GM23338 (cell line): ENCODE data around the gene CDK14. TPM values are rescaled to one million over a fixed set of nuclear protein-coding genes. Genes with fewer than 3 reads are reported as not detected.

Source experiments
- ATAC-seq: fragments of 200-7000 bp; cut with Tn5 transposase; 3 replicates; pipeline ENCODE4 v1.9.1; 2020
- DNase-seq: peaks from one replicate; pipeline ENCODE4 v3.0.0-alpha.2; 2015; ENCODE audit warnings: low spot score
- H2AFZ ChIP-seq: fragments of 200-600 bp; sonication (generic); 2 replicates; pipeline ENCODE4 v1.8.0; 2016; ENCODE audit warnings: antibody characterized with exemption, mild to moderate bottlenecking, moderate library complexity
- H3F3A ChIP-seq: fragments of 200-600 bp; sonication (generic); replicated peaks from 2 replicates; pipeline ENCODE4 v1.8.0; 2017; ENCODE audit warnings: antibody characterized with exemption, mixed run types, low read depth
- H3K27ac ChIP-seq: fragments of 200-600 bp; sonication (generic); 2 replicates; pipeline ENCODE4 v1.6.1; 2016; ENCODE audit warnings: low read depth
- H3K27me3 ChIP-seq: fragments of 200-600 bp; sonication (generic); 2 replicates; pipeline ENCODE4 v1.8.0; 2016; ENCODE audit warnings: mild to moderate bottlenecking, mixed run types, moderate library complexity; ENCODE audit not compliant: insufficient read depth
- H3K36me3 ChIP-seq: fragments of 200-600 bp; sonication (generic); 2 replicates; pipeline ENCODE4 v1.8.0; 2016; ENCODE audit warnings: mild to moderate bottlenecking; ENCODE audit not compliant: insufficient read depth
- H3K4me1 ChIP-seq: fragments of 200-600 bp; sonication (generic); 2 replicates; pipeline ENCODE4 v1.8.0; 2016; ENCODE audit warnings: mild to moderate bottlenecking, moderate library complexity; ENCODE audit not compliant: insufficient read depth
- H3K4me2 ChIP-seq: fragments of 200-600 bp; sonication (generic); 2 replicates; pipeline ENCODE4 v1.7.1; 2017; ENCODE audit warnings: mixed run types
- H3K4me3 ChIP-seq: fragments of 200-600 bp; sonication (generic); 2 replicates; pipeline ENCODE4 v1.6.1; 2016; ENCODE audit warnings: mixed run types
- H3K79me2 ChIP-seq: fragments of 200-600 bp; sonication (generic); replicated peaks from 2 replicates; pipeline ENCODE4 v1.8.0; 2017; ENCODE audit warnings: mild to moderate bottlenecking; ENCODE audit not compliant: insufficient read depth
- H3K9me2 ChIP-seq: fragments of 200-600 bp; sonication (generic); 2 replicates; pipeline ENCODE4 v1.8.0; 2017; ENCODE audit not compliant: insufficient read depth
- H4K20me1 ChIP-seq: fragments of 200-600 bp; sonication (generic); replicated peaks from 2 replicates; pipeline ENCODE4 v1.8.0; 2017; ENCODE audit warnings: mild to moderate bottlenecking; ENCODE audit not compliant: insufficient read depth
- H3K27ac Mint-ChIP-seq: 2 replicates; pipeline ENCODE4 v1.8.0; 2020; ENCODE audit warnings: inconsistent platforms, mild to moderate bottlenecking, moderate library complexity, mixed read lengths
- H3K27me3 Mint-ChIP-seq: 3 replicates; pipeline ENCODE4 v1.8.0; 2022; ENCODE audit warnings: low read depth, mild to moderate bottlenecking, moderate library complexity, mixed read lengths, inconsistent platforms; ENCODE audit not compliant: insufficient read depth, poor library complexity
- H3K36me3 Mint-ChIP-seq: 3 replicates; pipeline ENCODE4 v1.8.0; 2021; ENCODE audit warnings: low read depth, mild to moderate bottlenecking, inconsistent platforms, moderate library complexity, mixed read lengths
- H3K4me1 Mint-ChIP-seq: 3 replicates; pipeline ENCODE4 v1.8.0; 2020; ENCODE audit warnings: mild to moderate bottlenecking, inconsistent platforms, mixed read lengths
- H3K4me3 Mint-ChIP-seq: 3 replicates; pipeline ENCODE4 v1.8.0; 2021; ENCODE audit warnings: moderate library complexity, mild to moderate bottlenecking, inconsistent platforms, mixed read lengths
- H3K9me3 Mint-ChIP-seq: 3 replicates; pipeline ENCODE4 v1.8.0; 2020; ENCODE audit warnings: moderate library complexity, mild to moderate bottlenecking, inconsistent platforms, mixed read lengths
- CTCF ChIP-seq, 2 experiments: fragments of 200-600 bp in 1 of 2; sonication (generic) in 1 of 2; conservative IDR thresholded peaks; 2 replicates each; pipeline versions ENCODE4 v1.5.1 to v1.6.1; 2016 to 2017; ENCODE audit warnings: antibody characterized with exemption in 2 of 2, low read depth in 2 of 2, mild to moderate bottlenecking in 2 of 2, moderate library complexity in 1 of 2
- EZH2 ChIP-seq: fragments of 200-600 bp; sonication (generic); IDR thresholded peaks from one replicate; pipeline ENCODE4 v1.8.0; 2017; ENCODE audit warnings: antibody characterized with exemption, mild to moderate bottlenecking, low read depth; ENCODE audit not compliant: unreplicated experiment
- STAT1 ChIP-seq: IDR thresholded peaks from one replicate; pipeline ENCODE4 v1.6.1; 2016; ENCODE audit warnings: antibody characterized with exemption; ENCODE audit not compliant: unreplicated experiment
- ZNF114 ChIP-seq: fragments of 250-450 bp; sonication (Bioruptor Pico); IDR thresholded peaks from 2 replicates; pipeline ENCODE4 v1.5.0; 2020; ENCODE audit warnings: mild to moderate bottlenecking, moderate library complexity
- ZNF331 ChIP-seq: fragments of 250-450 bp; sonication (Bioruptor Pico); IDR thresholded peaks from 2 replicates; pipeline ENCODE4 v1.5.0; 2020; ENCODE audit warnings: low read depth, mild to moderate bottlenecking, moderate library complexity
- polyA plus RNA-seq: library from polyadenylated mRNA; unstranded; fragments of >200 nt; fragmentation: Nextera tagmentation; extraction: Ambion mirVana; gene quantifications from 2 replicates; pipeline ENCODE4 v1.2.1, GENCODE V29; 2016
- total RNA-seq: library from RNA; depleted of rRNA; stranded (reverse); fragments of >200 nt; shearing (Covaris generic); gene quantifications from 2 replicates; pipeline ENCODE4 v1.2.3, GENCODE V29; 2014
- TF ChIP-seq, protein P1 (sequence below): fragments of 250-450 bp; sonication (Bioruptor Pico); IDR thresholded peaks from 2 replicates; pipeline ENCODE4 v1.5.0; 2020; ENCODE audit warnings: mild to moderate bottlenecking, moderate library complexity
- TF ChIP-seq, protein P2 (sequence below): IDR thresholded peaks from one replicate; pipeline ENCODE4 v1.6.1; 2018; ENCODE audit warnings: antibody characterized with exemption; ENCODE audit not compliant: unreplicated experiment
- TF ChIP-seq, protein P3 (sequence below): IDR thresholded peaks from 2 replicates; pipeline ENCODE4 v1.6.1; 2016; ENCODE audit warnings: antibody characterized with exemption

Gene CDK14
- total and polyA plus RNA-seq, 2 experiments from 2014 or later: 11.2 to 24.0 TPM

DNA sequence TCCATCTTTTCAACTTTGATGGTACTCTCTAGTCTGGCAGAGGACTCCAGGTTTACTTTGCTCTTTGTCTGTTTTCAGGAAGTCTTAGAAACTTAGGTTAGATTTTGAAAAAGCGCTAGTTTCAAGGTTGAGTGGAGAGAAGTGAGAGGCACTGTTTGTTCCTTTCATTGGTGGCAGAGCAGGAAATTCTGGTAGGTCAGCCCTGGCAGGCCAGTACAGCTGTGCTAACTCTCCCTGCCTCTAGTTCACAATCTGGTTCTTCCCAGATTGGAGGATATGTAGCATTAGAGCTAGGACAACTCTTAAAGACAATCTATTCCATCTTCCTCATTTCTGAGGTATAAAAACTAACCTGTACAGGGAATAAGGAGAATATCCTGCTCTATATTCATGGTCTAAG lies 507.2 kb downstream of the CDK14 start:
- no peak overlapping the region for H3K27ac Mint-ChIP-seq
- Histone ChIP-seq H3K27ac (no peak overlapping the region), H3K4me1 (no peaks in the 10 kb centered on the region), H3K4me2 (no peak overlapping the region), H4K20me1 (no peaks in the 10 kb centered on the region), H3K4me3 (no peak overlapping the region), H3K27me3 (no peaks in the 10 kb centered on the region), H3K79me2 (no peaks in the 10 kb centered on the region), H3F3A (no peaks in the 10 kb centered on the region), H3K9me2 (no peaks in the 10 kb centered on the region), H3K36me3 (no peaks in the 10 kb centered on the region), H2AFZ (no peak overlapping the region)
- ATAC-seq (no peak), DNase-seq (no peak)
- no peaks in the 10 kb centered on the region for H3K27me3 Mint-ChIP-seq
- H3K4me1 Mint-ChIP-seq: no peaks in the 10 kb centered on the region
- TF ChIP-seq, protein P1, sequence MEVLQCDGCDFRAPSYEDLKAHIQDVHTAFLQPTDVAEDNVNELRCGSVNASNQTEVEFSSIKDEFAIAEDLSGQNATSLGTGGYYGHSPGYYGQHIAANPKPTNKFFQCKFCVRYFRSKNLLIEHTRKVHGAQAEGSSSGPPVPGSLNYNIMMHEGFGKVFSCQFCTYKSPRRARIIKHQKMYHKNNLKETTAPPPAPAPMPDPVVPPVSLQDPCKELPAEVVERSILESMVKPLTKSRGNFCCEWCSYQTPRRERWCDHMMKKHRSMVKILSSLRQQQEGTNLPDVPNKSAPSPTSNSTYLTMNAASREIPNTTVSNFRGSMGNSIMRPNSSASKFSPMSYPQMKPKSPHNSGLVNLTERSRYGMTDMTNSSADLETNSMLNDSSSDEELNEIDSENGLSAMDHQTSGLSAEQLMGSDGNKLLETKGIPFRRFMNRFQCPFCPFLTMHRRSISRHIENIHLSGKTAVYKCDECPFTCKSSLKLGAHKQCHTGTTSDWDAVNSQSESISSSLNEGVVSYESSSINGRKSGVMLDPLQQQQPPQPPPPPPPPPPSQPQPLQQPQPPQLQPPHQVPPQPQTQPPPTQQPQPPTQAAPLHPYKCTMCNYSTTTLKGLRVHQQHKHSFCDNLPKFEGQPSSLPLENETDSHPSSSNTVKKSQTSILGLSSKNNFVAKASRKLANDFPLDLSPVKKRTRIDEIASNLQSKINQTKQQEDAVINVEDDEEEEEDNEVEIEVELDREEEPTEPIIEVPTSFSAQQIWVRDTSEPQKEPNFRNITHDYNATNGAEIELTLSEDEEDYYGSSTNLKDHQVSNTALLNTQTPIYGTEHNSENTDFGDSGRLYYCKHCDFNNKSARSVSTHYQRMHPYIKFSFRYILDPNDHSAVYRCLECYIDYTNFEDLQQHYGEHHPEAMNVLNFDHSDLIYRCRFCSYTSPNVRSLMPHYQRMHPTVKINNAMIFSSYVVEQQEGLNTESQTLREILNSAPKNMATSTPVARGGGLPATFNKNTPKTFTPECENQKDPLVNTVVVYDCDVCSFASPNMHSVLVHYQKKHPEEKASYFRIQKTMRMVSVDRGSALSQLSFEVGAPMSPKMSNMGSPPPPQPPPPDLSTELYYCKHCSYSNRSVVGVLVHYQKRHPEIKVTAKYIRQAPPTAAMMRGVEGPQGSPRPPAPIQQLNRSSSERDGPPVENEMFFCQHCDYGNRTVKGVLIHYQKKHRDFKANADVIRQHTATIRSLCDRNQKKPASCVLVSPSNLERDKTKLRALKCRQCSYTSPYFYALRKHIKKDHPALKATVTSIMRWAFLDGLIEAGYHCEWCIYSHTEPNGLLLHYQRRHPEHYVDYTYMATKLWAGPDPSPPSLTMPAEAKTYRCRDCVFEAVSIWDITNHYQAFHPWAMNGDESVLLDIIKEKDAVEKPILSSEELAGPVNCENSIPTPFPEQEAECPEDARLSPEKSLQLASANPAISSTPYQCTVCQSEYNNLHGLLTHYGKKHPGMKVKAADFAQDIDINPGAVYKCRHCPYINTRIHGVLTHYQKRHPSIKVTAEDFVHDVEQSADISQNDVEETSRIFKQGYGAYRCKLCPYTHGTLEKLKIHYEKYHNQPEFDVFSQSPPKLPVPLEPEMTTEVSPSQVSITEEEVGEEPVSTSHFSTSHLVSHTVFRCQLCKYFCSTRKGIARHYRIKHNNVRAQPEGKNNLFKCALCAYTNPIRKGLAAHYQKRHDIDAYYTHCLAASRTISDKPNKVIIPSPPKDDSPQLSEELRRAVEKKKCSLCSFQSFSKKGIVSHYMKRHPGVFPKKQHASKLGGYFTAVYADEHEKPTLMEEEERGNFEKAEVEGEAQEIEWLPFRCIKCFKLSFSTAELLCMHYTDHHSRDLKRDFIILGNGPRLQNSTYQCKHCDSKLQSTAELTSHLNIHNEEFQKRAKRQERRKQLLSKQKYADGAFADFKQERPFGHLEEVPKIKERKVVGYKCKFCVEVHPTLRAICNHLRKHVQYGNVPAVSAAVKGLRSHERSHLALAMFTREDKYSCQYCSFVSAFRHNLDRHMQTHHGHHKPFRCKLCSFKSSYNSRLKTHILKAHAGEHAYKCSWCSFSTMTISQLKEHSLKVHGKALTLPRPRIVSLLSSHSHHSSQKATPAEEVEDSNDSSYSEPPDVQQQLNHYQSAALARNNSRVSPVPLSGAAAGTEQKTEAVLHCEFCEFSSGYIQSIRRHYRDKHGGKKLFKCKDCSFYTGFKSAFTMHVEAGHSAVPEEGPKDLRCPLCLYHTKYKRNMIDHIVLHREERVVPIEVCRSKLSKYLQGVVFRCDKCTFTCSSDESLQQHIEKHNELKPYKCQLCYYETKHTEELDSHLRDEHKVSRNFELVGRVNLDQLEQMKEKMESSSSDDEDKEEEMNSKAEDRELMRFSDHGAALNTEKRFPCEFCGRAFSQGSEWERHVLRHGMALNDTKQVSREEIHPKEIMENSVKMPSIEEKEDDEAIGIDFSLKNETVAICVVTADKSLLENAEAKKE (CRISPR knock-in tag): no peak
- TF ChIP-seq EZH2 (no peak), CTCF (conservative IDR thresholded peaks at IDR 0.05; ENCODE audit: low read depth in 2 of 2) (no peak), ZNF331 (no peak), ZNF114 (no peak), STAT1 (no peak)
- TF ChIP-seq, protein P2, sequence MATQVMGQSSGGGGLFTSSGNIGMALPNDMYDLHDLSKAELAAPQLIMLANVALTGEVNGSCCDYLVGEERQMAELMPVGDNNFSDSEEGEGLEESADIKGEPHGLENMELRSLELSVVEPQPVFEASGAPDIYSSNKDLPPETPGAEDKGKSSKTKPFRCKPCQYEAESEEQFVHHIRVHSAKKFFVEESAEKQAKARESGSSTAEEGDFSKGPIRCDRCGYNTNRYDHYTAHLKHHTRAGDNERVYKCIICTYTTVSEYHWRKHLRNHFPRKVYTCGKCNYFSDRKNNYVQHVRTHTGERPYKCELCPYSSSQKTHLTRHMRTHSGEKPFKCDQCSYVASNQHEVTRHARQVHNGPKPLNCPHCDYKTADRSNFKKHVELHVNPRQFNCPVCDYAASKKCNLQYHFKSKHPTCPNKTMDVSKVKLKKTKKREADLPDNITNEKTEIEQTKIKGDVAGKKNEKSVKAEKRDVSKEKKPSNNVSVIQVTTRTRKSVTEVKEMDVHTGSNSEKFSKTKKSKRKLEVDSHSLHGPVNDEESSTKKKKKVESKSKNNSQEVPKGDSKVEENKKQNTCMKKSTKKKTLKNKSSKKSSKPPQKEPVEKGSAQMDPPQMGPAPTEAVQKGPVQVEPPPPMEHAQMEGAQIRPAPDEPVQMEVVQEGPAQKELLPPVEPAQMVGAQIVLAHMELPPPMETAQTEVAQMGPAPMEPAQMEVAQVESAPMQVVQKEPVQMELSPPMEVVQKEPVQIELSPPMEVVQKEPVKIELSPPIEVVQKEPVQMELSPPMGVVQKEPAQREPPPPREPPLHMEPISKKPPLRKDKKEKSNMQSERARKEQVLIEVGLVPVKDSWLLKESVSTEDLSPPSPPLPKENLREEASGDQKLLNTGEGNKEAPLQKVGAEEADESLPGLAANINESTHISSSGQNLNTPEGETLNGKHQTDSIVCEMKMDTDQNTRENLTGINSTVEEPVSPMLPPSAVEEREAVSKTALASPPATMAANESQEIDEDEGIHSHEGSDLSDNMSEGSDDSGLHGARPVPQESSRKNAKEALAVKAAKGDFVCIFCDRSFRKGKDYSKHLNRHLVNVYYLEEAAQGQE: no peak
- TF ChIP-seq, protein P3, sequence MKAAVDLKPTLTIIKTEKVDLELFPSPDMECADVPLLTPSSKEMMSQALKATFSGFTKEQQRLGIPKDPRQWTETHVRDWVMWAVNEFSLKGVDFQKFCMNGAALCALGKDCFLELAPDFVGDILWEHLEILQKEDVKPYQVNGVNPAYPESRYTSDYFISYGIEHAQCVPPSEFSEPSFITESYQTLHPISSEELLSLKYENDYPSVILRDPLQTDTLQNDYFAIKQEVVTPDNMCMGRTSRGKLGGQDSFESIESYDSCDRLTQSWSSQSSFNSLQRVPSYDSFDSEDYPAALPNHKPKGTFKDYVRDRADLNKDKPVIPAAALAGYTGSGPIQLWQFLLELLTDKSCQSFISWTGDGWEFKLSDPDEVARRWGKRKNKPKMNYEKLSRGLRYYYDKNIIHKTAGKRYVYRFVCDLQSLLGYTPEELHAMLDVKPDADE: no peak
- no peaks in the 10 kb centered on the region for H3K36me3 Mint-ChIP-seq
- H3K4me3 Mint-ChIP-seq: no peak overlapping the region
- no peaks in the 10 kb centered on the region for H3K9me3 Mint-ChIP-seq
